ENCODE measurements around the gene CA6.
A peak's percentile ranks its signal among the peaks of the same experiment; 100 is the strongest.
"Not testable (repeated sequence)": the region's sequence is repeated elsewhere in the genome, so short reads cannot be mapped to it uniquely, and the experiment has no call there.

CA6 gene

GRCh38 chr1:8945568-8945967 is at the start of gene CA6:
CA6 (plus strand) TSS chr1:8945868; CDS start chr1:8945887, 19 bp downstream.
- DNase-seq: no peak

- DNase-seq: not testable (repeated sequence)
These were observed 48.9 kb upstream of the CA6 start for GRCh38 chr1:8896775-8897174.

DNA sequence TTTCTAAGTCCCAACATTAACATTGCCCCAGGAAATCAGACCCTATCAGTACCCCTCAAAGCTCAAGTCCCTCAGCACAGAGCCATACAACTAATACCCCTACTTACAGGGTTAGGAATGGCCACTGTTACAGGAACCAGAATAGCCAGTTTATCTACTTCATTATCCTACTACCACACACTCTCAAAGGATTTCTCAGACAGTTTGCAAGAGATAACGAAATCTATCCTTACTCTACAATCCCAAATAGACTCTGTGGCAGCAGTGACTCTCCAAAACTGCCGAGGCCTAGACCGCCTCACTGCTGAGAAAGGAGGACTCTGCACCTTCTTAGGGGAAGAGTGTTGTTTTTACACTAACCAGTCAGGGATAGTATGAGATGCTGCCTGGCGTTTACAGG is 48.2 kb upstream of the CA6 start:
- DNase-seq: not testable (repeated sequence)

- DNase-seq: not testable (repeated sequence)
These were observed 47.2 kb upstream of the CA6 start for GRCh38 chr1:8898418-8898817.

DNA sequence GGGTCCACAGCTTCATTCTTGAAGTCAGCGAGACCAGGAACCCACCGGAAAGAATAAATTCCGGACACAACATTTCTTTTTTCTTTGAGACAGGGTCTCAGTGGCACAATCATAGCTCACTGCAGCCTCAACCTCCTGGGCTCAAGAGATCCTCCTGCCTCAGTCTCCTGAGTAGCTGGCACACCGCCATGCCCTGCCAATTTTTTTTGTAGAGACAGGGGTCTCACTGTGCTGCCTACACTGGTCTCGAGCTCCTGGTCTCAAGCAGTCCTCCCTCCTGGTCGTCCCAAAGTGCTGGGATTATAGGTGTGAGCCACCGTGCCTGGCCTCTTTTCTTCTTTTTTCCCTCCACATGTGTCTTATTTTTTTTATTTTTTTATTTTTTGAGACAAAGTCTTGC is 46.6 kb upstream of the CA6 start:
- no peak for DNase-seq

DNA sequence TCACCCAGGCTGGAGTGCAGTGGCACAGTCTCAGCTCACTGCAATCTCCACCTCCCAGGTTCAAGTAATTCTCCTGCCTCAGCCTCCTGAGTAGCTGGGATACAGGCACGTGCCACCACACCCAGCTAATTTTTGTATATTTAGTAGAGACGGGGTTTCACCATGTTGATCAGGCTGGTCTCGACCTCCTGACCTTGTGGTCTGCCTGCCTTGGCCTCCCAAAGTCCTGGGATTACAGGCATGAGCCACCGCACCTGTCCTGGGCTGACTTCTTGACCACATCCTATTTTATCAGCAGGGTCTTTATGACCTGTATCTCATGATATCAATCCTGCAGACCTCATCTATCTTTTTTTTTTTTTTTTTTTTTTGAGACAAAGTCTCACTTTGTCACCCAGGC is 45.0 kb upstream of the CA6 start:
- DNase-seq: not testable (repeated sequence)

- no peak for DNase-seq
These were observed 42.9 kb upstream of the CA6 start for GRCh38 chr1:8902765-8903164.

- no peak for DNase-seq
These were observed 42.3 kb upstream of the CA6 start for GRCh38 chr1:8903410-8903809.

GRCh38 chr1:8903908-8904650 is 41.6 kb upstream of the CA6 start:
- DNase-seq: peak; percentile 30

DNA sequence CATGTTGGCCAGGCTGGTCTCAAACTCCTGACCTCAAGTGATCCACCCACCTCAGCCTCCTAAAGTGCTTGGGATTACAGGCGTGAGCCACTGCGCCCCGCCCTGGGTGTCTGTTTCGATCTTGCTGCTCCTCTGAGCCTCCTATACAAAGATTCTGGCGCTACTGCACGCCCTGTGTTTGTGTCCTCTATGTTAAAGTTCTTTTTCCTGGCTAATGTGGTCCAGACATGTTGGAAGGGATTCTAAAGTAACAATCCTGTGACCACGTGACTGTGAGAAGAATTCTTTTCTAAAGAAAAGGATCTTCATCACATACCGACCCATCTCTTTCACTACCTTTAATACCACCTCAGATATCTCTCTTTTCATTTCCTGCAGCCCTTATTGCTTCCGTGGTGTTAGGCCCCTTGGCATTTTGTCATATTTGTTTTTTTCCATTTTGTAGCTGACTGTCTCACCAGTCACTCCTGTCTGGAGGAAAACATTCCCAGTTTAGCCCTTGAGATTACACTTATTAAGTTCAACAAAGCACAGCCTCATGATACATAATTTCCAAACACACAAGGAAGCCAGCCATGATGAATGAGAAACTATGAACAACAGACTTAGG is 40.0 kb upstream of the CA6 start:
- DNase-seq: no peak

DNA sequence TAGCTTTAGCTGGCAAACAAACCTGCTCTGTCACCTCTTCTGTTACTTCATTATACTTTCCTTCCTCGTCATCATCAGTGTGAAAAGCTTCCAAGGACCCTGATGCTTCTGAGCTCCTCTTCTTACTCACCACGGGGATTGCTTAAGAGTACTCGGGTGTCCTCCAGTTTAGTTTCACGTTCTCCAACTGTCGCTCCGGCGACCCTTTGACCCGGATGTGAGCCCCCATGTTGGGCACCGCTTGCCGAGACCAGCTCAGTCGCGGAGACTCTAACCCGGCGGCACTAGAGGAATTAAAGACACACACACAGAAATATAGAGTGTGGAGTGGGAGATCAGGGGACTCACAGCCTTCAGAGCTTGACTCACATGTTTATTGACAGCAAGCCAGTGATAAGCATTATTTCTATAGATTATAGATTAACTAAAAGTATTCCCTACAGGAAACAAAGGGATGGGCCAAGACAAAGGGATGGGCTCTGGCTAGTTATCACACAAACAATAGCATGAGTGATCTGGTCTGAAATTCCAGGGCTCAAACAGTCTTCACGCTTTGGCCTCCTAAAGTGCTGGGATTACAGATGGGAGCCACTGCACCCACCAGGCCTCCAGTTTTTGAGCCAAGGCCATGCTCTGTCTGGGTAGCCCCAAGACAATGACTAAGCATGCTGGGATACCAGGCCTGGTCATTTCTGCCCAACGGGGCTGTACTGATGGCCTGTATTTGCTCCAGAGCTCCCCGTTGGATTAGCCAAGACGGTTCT is 37.1 kb upstream of the CA6 start:
- no peak for DNase-seq

GRCh38 chr1:8910331-8910730 is 35.3 kb upstream of the CA6 start:
- DNase-seq: no peak

- no peak for DNase-seq
These were observed 34.8 kb upstream of the CA6 start for GRCh38 chr1:8910914-8911313.

DNA sequence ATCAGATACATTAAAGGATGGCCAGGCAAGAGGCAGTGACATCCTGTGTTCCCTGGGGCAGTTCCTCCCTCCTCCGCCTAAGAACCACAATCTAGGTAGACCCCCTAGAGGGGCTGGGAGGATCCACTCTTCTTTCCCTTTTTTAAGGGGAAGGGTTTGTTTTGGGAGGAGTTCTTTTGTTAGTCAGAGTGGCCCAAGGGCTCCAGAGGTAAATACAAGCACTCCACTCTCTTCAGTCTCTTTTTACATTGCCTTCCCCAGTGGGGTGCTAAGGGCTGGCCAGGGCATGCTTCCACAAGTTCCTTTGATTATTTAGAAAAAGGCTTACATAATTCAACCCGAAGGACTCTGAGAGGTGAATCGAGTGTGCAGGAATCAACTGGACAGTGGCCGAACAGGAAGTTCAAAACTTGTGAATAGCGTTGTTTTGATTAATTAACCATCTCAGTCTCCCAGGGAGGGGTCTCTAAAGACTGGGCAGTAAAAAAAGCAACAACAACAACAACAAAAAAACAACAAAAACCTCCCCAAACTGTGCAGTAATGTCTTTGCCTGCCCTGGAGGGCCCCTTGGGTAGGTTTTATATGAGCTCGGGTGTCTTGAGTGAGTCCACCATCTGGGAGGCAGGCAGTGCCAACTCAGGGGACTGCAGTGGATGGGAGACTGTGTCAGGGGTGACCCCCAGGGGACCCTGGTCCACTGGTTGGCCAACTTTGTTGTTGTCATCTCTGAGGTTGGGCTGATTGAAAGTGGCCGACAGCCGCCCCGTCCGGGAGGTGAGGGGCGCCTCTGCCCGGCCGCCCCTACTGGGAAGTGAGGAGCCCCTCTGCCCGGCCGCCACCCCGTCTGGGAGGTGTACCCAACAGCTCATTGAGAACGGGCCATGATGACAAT is 34.0 kb upstream of the CA6 start:
- no peak for DNase-seq

DNA sequence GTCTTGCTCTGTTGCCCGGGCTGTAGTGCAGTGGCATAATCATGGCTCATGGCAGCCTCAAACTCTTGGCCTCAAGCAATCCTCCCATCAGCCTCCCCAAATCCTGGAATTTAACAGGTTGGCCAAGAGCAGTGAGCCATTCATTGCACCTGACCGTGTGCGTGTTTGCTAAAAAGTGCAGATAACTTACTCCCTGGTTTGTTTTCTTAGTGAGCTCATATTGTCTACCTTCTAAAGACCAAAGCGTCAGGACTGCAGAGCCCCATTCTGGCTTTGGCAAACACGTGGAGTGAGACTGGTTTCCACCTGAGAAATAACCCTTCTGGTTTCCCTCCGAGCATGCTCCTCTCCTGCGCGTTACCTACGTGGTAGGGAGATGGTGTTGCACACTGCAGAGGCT is 32.2 kb upstream of the CA6 start:
- no peak for DNase-seq

DNA sequence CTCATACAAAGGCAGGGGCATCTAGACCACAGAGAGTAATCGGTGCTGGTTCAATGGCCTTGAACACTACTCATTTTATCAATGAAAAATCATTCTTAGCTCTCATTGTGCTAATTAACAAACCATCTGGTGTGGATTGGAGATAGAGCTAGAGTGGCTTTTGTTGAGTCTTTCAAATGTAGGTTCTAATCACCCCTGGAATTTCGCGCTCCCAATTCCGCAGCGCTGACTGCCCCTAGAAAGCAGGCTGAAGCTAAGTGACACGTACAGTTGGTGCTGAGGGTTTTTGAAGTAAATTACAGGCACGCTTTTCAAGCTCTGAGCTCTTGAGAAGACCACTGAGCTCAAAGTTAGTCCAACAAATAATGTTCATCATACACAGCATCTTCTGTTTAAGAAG is 31.2 kb upstream of the CA6 start:
- DNase-seq: no peak

GRCh38 chr1:8915446-8915845 is 30.2 kb upstream of the CA6 start:
- DNase-seq: no peak

DNA sequence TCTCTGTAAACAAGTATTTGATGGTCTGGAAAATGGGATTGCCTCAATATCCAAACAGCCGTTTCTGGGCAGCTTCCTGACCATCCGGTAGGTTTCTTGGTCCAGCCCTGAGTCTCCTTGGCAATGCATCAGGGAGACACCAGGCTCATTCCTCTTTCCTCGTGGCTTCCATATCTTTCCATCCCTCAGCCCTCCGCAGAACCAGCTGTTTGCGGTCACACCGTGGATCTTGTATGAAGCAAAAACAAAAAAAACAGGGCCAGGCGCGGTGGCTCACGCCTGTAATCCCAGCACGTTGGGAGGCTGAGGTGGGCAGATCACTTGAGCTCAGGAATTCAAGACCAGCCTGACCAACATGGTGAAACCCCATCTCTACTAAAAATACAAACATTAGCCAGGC is 28.1 kb upstream of the CA6 start:
- not testable (repeated sequence) for DNase-seq

- no peak for DNase-seq
These were observed 22.7 kb upstream of the CA6 start for GRCh38 chr1:8922962-8923361.

DNA sequence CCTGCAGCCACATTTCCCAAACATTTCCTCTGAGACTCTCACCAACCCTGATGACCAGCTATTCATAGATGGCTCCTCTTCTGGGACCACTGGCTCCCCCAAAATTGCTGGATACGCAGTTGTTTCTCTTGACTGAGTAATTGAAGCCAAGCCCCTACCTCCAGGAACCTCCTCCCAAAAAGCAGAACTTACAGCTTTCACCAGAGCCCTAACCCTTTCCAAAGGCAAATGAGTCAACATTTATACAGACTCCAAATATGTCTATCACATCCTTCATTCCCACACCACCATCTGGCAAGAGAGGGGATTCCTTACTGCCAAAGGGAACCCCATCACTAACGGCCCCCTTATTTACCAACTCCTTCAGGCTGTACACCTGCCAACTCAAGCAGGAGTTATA is 20.3 kb upstream of the CA6 start:
- DNase-seq: no peak

DNA sequence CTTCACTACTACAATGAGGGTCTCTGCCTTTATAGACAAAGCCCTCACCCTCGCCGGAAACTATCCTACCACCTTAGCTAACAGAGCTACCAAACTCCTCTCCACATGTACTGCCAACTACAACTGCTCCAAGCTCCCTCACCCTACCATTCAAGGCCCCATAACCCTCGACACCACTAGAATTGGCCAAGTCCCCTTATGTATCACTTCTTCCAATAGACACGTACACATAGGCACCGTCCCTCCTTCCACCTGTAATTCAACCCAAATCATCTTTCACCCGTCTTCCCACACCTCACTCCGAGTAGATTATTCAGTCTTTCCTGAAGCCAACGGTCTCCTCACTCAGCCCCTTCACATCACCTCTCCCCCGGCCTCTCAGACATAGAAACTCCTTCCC is 19.7 kb upstream of the CA6 start:
- no peak for DNase-seq

DNA sequence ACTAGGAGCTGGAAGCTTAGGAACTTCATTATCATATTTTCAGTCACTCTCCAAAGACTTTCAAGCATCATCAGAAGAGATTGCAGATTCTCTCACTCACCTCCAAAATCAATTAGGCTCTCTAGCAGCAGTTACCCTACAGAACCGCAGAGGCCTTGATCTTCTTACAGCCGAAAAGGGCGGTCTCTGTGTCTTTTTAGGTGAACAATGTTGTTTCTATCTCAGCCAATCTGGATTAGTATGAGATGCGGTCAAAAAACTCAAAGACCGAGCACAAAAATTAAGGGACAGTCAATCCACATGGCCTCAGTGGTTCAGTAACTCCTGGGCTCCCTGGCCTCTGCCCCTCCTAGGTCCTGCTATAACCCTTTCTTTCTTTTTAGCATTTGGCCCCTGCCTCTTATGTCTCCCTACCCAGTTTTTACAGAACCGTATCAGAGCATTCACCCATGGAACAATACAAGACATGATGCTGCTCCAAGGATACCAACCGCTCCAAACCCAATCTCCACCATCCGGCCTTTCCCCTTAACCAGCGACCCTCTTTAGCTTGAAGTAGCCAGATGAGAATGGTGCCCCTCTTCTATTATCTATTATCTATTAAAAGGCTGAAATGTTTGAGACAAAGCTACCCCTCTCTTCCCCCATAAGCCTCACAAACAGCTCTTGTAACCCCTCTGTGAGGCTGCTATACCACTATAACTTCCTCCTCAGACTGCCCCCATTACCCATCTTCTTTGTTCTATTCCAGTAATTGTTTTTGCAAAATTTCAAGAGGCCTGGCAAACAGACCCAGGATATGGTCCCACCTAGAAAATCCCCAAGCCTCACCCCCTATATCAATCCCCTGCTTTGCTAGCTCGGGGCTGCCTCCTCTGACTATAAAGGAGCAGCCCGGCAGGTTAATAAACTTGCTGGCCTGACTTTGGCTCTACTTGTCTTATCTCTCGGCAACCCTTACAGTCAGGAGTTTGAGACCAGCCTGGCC is 18.7 kb upstream of the CA6 start:
- no peak for DNase-seq
